ENCODE data around the gene OR51G2.
"Not testable (repeated sequence)": the region's sequence is repeated elsewhere in the genome, so short reads cannot be mapped to it uniquely, and the experiment has no call there.

OR51G2 gene, protein sequence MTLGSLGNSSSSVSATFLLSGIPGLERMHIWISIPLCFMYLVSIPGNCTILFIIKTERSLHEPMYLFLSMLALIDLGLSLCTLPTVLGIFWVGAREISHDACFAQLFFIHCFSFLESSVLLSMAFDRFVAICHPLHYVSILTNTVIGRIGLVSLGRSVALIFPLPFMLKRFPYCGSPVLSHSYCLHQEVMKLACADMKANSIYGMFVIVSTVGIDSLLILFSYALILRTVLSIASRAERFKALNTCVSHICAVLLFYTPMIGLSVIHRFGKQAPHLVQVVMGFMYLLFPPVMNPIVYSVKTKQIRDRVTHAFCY

DNA sequence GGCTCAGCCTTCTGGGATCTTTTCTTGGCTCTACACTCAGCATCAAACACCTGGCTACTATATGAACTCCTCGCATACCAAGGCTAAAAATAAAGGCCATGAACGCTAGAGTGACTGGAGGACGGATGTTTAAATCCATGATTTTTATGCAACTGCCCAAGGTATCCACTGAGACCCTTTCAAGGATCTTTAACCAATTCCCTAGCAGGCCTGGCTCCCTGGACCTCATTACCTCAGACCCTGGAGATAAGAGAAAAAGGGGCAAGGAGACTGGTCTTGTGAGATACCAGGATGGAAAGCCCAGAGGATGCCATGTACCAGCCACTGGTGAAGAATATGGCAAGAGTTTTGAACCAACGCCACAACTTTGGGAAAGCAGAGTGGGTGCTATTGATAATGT lies at the start of gene OR51G2:
Gene OR51G2, minus strand, starts transcription at position 101 of the 400 bp plus-strand sequence. CDS start 3,687 bp downstream, outside the sequence.
- no peak for DNase-seq

DNA sequence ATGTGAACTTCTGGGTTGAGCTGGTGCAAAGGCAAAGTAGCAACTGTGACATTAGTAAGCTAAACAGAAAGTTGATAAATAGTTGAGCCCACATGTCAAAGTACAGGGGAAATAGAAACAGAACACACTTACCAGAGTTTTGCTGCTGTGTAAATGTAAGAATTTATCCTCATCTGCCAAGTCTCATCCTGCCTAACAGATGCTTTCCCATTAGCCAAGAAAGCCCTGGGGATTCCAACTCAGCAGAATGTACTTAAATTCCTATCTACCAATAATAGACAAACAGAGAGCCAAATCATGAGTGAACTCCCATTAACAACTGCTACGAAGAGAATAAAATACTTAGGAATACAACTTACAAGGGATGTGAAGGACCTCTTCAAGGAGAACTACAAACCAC lies 43.7 kb upstream of the OR51G2 start:
- DNase-seq = no peak

DNA sequence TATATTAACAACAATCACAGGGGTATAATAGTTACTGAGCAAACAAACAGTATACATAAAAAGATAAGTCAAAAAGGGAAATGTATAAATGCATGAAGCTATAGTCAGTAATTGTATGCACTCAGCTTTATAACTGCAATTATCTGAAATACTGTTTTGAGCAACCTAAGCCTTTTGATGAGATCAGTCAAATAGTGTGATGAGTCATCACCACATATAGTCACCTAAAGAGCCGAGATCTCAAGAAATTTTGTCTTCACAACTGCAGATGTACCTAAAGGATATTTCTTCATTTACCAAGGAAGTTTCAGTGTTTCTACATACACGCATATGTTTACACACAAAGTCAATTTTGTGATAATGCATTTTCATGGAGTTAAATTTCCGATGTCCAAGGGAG lies 41.7 kb upstream of the OR51G2 start:
- DNase-seq = no peak

DNA sequence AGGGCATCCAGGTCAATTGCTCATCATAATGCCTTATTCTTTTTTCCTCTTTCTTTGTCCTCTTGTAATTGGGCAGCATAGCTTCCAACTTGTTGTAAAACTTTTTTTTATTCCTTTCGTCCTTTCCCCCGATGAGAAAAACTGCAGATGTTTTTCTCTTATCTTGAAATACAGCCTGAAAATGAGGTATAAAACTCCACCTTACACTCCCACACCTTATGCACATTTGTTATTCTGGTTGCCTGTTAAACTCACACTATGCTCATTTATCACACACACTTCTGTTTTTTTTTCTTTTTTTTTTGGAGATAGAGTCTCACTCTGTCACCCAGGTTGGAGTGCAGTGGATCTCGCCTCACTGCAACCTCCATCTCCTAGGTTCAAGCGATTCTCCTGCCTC lies 38.2 kb upstream of the OR51G2 start:
- no peak for DNase-seq

DNA sequence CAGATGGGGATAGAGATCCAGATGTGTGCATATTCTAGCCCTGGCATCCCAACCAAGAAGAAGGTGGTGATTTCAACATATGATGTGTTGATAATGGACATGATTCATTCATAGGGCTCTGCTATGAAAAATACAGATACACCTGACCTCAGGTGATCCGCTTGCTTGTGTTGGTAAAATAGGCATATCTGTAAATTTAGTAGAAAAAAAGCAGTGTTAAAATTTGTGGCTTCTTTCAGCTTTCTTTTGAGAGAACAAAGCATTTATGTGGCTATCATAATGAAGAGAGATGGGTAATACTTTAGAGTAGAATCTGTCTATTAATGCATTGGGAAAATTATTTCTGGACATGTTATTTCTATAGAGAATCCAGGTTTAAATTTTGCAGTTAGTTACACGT lies 36.5 kb upstream of the OR51G2 start, which contains the start of gene OR51A2:
Gene OR51A2, minus strand, starts transcription at position 101 of the 400 bp plus-strand sequence. Its CDS starts 0 bp downstream, at position 101.
- not testable (repeated sequence) for DNase-seq

DNA sequence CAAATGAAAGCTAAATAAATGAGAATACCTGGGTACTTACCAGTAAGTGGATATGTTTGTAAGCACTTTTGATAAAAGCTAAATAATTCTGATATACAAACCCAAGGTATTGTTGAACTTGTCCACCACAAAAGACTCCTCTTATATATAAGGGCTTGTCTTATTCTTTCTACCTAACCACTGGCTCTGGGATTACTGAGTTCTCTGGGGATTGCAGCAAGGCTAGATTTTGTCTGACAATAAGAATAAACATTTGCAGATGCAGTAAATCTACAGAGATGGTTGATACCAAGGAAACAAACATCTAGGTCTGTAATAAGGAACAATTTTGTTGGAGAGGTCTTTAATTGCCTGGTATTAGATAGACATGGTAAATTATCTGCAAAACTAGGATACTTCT lies 28.4 kb upstream of the OR51G2 start, which contains the start of gene OR51A4:
Gene OR51A4, minus strand, starts transcription at position 101 of the 400 bp plus-strand sequence. CDS start 505 bp downstream, outside the sequence.
- no peak for DNase-seq

DNA sequence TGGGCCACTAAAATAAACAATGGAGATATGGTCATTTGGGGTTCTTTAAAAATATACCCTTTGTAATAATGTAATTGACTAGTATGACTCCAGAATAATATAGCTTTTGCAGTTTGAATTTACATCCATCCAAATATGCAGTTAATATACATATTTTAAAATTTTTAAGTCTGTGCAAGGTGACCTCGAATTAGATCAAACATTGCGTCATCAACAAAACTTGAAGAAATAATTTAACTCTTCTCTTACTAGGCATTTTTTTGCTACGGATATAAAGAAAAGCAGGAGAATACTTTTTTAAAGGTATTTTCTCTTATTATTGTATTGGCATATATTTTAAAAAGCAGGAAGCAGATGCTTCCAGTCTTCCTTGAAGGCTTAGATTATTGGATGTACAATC lies 17.6 kb upstream of the OR51G2 start:
- DNase-seq = no peak

DNA sequence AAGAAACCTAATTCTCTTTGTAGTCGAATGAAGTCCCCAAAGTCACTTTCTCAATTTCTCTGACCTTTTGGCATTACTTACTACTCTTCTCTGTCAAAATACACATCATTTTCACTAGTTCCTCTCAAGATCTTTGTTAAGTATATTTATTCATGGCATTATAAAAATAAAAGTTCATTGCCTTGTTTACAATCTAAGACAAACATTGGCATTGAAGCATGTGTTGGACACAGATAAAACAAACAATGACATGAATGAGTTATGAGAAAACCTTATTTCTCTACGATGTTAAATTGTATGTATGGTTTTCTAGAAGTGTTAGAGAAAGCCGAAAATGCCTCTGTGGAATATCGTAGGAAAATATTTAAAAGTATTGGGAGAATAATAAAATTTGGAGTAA lies 13.6 kb upstream of the OR51G2 start:
- DNase-seq = no peak

DNA sequence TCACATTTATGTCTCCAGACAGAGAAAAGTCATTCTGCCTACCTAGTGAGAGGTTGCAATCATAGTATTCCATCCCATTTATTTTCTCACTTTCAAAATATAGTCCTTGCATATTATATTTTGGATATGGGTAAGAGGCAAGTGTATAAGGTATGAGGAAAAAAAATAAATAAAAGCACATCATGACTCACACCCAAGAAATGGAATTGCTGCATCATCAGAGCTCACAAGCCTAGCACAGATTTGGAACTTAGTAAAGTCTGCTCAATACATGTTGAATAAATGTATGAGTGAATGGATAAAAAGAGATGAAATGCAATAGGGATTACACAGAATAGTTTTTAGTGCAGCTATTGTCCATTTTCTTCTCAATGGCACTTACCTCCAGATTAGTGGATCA lies 7.5 kb upstream of the OR51G2 start:
- DNase-seq = no peak

DNA sequence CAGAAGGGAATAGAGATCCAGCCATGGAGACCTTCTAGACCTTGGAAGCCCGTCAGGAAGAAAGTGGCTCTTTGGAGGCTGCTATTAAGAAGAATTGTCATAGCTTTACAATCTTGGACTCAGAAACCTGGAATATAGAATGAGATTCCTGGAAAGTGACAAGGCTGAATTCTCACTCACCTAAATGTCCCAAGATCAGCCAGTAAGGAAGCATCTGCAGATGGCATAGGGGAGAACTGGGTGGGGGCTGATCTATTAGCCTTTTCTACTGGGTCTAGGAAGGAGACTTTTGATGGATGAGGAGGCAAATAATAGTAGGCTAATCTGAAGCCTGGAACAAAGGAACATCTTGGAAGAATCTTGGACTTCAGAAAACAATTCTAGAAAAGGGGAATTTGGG lies 5.1 kb upstream of the OR51G2 start, which contains the start of gene OR51G1:
Gene OR51G1, minus strand, starts transcription at position 101 of the 400 bp plus-strand sequence. Its CDS starts 0 bp downstream, at position 101.
- no peak for DNase-seq

DNA sequence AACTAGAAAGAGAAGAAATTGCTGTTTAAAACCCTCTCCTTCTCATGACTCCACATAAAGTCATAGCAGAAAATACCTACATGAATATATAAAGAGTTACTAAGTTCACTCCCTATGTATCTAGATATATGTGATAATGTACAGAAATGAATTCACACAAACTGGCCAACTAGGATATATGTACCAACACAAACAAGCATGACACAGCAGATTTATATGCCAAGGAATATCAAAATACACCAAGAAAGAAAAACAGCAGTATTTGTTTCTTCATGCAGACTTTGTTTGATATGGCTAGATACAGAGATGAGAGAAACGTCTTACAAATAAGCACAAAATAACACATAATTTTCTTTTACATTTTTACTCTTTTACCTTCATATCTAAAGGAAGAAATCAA lies 3.2 kb upstream of the OR51G2 start:
- DNase-seq = no peak

DNA sequence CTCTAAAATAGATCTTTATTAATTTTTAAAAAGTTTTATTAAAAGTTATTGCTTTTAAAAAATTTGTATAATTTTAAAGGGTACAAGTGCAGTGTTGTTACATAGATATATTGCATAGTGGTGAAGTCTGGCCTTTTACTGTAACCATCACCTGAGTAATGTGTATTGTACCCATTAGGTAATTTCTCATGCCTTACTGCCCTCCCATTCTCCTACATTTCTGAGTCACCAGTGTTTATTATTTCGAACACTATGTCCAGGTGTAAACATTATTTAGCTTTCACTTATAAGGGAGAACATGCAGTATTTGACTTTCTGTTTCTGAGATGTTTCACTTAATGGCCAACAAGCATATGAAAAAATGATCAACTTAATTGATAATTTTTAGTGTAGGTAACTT lies 2.6 kb upstream of the OR51G2 start:
- DNase-seq = no peak

DNA sequence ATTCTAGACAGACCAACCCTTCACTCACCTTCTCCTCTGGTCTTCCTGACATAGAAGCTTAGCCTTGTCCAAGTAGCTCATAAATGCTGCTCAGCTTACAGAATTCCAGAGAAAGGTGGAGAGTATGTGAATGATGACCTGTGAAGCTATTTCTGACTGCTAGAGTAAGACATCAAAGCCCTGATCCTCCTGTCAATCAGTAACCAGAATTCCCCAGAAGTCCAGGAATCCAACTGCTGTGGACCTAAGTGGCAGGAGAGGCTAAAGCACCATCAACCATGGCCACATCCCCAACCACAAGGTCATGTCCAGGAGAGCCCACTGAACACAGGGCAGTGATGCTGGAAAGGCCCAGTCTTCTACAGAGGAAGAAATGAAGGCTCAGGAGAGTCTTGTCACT lies 2.6 kb downstream of the OR51G2 start:
- DNase-seq = no peak

DNA sequence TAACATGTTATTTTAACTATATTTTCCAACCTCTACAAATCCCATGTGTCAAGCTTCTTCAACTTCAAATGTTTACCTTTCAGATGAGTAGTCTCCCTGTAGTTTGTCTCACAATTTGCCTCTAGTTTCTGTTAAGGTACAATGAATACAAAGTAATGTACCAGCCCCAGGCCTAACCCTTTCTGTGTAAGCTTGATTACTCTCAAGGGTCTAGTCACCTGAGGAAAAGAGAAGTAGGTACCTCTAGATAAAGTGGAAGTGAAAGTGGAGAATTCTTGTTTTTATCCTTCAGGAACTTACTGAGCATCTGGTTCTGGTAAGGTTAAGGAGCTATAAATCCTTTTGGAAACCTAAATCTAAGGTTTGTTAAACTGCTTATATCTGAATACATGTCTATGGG lies 15.7 kb downstream of the OR51G2 start, which contains the start of gene OR51A7:
Gene OR51A7, plus strand, starts transcription at position 300 of the 400 bp plus-strand sequence. CDS start 3,587 bp downstream, outside the sequence.
- no peak for DNase-seq

DNA sequence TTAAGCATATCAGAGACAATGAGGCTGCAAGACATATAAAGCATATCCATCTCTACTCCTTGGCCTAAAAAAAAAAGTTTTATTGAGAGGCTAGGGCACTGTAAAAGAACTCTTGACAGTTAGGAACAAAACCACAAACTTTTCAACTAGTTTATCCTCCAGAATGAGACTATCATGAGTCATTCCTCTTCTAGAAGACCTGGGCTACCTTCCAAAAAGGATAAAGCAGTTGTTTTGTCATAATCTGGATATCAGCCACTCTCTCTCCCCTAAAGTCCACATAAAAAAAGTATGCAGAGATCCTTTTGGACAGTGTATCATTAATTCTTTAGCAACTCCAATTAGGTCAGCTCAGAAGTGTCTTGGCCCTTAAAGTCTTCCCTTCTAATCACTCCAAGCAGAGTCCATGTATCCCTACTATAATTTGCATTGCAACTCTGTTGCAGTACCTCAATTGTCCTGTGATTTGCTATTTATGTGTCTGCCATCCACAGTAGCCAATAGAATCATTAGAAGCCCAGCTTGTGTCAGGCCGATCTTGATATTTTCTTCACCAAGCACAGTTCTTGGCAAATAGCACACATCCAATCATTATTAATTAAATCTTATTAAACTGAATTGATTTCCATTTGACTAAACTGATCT lies 27.0 kb downstream of the OR51G2 start:
- DNase-seq = no peak

DNA sequence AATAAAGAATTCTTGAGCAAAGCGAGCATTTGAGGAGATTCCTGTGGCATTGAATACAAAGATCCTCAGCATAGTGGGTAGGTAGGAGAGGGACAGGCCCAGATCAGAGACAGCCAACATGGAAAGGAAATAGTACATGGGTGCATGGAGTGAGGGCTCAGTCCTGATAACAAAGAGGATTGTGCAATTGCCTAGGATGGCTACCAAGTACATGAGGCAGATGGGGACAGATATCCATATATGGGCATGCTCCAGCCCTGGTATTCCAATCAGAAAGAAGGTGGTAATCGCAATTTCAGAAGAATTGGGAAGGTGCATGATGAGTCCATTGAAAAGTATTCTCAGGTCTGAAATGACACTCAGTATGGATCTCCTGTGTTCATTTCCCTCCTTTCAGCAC lies 28.9 kb downstream of the OR51G2 start:
- no peak for DNase-seq

DNA sequence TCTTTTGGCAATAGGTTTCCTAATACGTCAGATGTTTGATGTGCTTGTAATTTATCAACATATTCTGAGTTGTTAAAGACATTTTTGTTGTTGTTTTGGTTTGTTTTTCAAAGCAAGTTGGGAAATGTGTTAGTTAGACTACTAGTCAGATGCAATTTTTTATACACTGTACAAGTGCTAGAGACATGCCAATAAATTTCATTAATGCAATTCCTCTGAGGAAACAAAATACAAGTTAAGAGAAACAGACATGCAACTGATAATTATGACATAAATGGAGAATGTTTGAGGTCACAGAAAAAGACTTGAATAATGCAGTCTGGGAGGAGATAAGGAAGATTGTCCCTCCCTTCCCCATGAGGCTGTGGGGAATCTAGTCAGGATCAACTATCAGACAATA lies 31.6 kb downstream of the OR51G2 start:
- DNase-seq = no peak

DNA sequence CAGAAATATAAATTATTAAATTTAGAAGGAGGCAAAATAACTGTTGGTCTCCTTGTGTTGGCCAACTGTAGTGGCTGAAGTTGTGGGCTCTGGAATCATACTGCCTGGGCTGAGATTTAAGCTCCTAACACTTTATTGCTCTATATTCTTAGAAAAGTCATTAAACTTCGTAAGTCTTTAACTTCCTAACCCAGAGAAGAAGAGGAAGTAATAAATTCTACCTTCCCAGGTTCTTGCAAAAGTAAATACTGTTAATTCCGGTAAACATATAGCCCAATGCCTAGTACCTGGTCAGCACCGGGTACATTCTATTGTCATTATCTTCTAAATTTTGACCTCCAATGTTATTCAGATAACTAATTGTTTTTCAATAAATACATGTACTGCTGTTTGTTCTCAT lies 33.0 kb downstream of the OR51G2 start:
- no peak for DNase-seq

DNA sequence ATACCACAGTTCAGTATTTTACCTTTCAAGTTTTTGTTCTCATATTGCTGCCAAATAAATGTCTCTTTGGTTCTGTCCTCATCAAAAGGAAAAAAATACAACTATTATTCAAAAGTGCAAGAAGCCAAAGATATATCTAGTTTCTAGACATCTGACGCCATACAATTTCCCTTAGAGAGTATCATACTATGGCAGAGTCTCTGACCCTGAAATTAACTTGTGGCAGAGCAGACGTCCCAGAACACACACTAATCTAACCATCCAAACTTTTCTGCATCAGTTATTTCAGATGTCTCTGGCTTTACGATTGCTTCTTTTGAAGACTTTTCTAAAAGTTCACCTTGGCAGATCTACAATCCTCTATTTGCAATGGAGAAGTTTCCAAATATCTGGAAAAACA lies 34.8 kb downstream of the OR51G2 start:
- no peak for DNase-seq

DNA sequence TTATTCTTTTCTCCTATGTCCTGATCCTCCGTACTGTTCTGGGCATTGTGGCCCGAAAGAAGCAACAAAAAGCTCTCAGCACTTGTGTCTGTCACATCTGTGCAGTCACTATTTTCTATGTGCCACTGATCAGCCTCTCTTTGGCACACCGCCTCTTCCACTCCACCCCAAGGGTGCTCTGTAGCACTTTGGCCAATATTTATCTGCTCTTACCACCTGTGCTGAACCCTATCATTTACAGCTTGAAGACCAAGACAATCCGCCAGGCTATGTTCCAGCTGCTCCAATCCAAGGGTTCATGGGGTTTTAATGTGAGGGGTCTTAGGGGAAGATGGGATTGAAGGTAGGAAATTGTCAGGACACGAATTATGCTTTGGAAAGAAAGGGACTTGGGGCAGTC lies 36.6 kb downstream of the OR51G2 start:
- no peak for DNase-seq

DNA sequence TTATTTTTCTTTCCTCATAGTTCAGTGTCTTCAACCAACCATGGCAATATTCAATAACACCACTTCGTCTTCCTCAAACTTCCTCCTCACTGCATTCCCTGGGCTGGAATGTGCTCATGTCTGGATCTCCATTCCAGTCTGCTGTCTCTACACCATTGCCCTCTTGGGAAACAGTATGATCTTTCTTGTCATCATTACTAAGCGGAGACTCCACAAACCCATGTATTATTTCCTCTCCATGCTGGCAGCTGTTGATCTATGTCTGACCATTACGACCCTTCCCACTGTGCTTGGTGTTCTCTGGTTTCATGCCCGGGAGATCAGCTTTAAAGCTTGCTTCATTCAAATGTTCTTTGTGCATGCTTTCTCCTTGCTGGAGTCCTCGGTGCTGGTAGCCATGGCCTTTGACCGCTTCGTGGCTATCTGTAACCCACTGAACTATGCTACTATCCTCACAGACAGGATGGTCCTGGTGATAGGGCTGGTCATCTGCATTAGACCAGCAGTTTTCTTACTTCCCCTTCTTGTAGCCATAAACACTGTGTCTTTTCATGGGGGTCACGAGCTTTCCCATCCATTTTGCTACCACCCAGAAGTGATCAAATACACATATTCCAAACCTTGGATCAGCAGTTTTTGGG lies 37.2 kb downstream of the OR51G2 start, which contains the start of gene OR51T1:
Gene OR51T1, plus strand, starts transcription at position 41 of the 641 bp plus-strand sequence. Its CDS starts 0 bp downstream, at position 41.
- no peak for DNase-seq

DNA sequence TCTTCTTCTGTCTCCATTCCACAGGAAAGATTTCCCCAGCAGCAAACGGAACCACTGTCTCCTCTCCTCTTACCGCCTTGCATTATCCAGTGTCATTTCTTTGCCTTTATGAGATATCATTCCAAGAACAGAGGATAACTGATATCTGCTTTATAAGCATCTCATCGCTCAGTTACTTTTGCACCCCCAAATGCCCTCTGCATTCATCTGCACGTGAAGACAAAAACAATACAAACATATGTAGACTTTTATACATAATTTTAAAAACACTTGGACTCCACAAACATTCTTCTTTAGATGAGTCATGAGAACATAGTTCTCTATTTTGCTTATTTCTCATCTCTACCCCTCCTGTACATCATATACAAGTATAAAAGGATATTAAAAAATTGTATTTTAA lies 38.0 kb downstream of the OR51G2 start:
- no peak for DNase-seq

DNA sequence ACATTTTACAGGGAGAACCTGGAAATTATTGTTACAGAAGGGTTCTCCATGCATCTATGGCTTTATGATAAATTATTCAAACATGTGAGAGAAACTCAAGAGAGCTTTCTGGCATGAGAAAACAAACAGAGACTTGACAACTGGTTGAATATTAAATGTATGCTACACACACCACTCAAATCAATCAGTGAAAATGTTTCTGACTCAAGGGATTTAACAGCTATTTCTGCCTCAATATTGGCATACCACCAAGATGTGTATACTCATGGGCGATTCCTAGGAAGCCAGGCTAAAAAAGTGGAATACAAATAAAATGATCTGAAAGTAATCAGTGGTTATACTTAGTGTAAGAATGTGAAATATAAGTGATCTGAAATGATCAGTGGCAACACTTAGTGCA lies 53.3 kb downstream of the OR51G2 start:
- DNase-seq = no peak

DNA sequence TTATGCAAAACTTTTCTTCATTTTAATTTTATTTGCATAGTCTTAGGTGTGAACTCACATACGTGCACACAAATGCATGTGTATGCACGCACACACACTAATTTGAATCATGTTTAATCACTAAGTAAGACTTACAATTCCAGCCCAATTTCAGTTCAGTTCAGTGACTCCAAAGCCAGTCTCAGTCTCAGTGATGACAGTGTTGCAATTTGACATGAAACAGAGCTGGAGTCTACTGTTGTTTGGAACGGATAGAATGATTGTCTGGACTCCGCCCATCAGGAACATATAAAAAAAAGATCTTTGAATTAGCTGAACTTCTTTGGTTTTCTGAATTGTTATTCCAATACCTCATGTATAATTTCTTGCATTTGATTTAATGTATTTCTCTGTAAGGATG lies 55.3 kb downstream of the OR51G2 start:
- no peak for DNase-seq
